ENCODE data around the gene SNTA1.
"Not testable (repeated sequence)": the region's sequence is repeated elsewhere in the genome, so short reads cannot be mapped to it uniquely, and the experiment has no call there.

SNTA1 gene

DNA sequence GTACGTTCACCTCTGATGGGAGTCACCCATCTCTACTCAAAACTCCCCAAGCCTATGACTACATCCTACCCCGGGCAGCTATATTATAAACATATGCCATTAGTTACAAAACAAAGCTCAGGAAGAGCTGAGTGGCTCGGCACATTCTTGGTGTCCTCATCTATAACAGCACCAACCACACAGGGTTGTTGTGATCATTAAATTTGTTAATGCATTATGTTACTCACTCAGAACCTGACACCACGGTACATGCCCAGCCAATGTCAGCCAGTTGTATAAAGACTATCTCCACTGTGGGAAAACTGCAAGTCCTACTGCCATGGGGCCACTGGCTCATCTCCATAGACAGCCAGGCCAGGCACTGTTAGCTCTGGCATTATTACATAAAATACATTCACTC, 50.0 kb downstream of the SNTA1 start:
- no peak for DNase-seq

DNA sequence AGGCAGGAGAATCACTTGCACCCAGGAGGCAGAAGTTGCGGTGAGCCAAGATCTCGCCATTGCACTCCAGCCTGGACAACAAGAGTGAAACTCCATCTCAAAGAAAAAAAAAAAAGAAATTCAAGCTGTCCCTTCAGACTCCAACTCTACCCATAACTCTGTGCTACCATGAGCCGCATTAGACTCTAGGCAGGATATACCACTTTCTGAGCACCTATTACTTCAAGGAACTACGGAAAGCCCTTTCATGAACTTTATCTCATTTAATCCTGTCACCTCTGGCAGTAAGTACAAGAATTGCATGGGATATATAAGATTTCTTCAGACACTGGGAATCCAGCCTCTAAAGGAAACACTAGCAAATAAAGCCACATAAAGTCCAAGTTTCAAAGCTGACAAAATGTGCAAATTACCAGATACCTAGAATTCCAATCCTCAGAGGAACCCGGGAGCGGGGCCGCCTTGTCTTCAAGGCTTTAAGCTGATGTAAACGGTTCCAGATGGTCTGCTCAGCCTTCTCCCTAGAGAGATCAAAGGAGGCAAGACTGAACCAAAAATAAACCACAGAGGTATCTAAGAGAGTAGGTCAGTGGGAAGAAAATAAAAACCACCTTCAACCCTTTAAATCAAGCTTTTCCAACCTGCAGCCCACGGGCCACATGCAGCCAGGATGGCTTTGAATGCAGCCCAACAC, 51.7 kb downstream of the SNTA1 start:
- DNase-seq = peak; percentile 95

- DNase-seq = not testable (repeated sequence)
These were observed 54.2 kb downstream of the SNTA1 start for GRCh38 chr20:33389326-33389725.

- DNase-seq = no peak
These were observed 55.3 kb downstream of the SNTA1 start for GRCh38 chr20:33388268-33388667.

GRCh38 chr20:33387177-33387576, 56.4 kb downstream of the SNTA1 start:
- peak; percentile 30 for DNase-seq

GRCh38 chr20:33386673-33387072, 56.9 kb downstream of the SNTA1 start:
- DNase-seq = no peak

DNA sequence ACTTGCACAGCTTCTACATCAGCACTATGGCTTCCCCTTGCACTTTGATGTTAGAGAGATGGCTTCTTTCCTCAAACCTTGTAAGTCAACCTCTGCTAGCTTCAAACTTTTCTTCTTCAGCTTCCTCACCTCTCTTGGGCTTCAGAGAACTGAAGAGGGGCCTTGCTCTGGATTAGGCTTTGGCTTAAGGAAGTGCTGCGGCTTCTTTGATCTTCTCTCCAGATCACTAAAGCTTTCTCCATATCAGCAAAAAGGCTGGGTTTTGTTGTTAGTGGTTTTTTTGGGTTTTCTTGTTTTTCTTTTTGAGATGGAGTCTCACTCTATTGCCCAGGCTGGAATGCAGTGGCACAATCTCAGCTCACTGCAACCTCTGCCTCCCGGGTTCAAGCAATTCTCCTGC, 66.2 kb downstream of the SNTA1 start:
- no peak for DNase-seq

DNA sequence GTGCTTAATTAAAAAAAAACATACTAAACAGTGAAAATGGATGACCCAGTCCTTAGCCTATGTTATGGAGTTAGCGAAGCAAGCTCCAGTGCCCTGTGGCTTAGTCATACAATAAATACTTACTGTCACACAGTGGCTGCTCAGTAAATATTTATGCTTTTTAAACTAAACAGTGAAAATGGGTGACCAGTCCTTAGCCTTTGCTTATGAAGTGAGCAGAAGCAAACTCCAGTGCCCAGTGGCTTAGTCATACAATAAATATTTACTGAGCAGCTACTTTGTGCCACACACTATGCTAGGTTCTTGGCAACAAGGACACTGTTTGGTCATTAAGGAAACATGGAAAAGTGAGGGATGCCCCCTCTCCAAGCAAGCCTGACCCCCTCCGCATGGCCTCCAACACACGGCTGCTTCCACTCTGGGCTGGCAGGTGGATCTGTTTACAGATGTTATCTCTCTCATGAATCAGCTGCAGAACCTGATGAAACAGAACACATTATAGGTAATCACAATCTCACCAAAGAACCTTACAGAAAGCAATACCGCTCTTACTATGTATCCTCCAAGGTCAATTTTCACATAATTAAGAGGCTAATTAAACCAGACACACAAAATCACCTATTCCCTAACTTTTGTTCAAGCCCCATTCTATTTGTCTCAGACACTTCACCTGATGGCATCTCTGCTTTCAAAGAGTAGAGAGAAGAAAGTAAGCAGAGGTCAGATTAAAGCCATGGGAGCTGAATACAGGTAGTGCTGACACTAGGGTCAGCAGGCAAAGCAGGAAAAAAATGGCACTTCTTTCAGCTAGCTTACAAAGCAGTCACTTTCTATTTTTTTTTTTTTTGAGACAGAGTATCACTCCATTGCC, 69.6 kb downstream of the SNTA1 start:
- peak; percentile 45 for DNase-seq

GRCh38 chr20:33372993-33373441, 70.5 kb downstream of the SNTA1 start:
- no peak for DNase-seq

DNA sequence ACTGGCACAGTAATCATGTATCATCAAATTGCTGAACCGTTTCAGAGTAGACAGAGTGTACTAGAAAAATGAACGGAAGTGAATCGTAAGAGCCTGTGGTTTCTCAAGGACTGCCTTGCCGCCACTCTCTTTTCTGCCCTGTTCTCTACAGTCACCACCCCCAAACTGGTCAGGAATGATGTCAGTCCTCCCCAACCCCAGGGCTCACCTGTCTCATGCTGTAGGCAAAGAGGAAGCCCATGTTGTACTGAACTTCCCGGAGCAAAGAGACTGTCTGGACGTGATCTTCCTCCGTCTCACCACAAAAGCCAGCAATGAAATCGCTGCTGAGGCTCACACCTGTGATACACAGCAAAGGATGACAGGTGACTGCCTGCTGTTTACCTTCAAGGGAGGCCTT, 73.3 kb downstream of the SNTA1 start:
- no peak for DNase-seq

DNA sequence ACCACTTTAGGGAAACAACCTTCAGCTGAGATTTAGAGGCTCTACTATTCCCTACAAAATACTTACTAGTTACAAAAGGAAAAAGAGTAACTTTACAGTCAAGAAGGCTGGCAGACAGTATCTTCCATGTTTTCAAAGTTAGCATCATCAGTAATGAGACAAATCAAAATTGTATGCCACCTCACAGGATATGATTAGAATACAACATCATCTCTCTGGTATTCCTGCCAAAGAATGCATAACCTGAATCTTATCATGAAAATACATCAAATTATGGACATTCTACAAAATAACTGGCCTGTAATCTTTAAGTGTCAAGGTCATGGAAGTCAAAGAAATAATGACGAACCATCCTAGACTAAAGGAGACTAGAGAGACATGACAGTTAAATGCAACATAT, 80.7 kb downstream of the SNTA1 start:
- DNase-seq = no peak

- no peak for DNase-seq
These were observed 83.9 kb downstream of the SNTA1 start for GRCh38 chr20:33359399-33360261.

Measured in fibroblast of skin of scalp (primary cell).